ENCODE results near the gene ZSCAN26. TPM values are rescaled to one million over a fixed set of nuclear protein-coding genes. Genes with fewer than 3 reads are reported as not detected.
"Not testable (repeated sequence)": the region's sequence is repeated elsewhere in the genome, so short reads cannot be mapped to it uniquely, and the experiment has no call there.

ZSCAN26 gene
- polyA plus RNA-seq, 3 donors, result 4.5 to 7.2 (median 4.9) TPM

DNA sequence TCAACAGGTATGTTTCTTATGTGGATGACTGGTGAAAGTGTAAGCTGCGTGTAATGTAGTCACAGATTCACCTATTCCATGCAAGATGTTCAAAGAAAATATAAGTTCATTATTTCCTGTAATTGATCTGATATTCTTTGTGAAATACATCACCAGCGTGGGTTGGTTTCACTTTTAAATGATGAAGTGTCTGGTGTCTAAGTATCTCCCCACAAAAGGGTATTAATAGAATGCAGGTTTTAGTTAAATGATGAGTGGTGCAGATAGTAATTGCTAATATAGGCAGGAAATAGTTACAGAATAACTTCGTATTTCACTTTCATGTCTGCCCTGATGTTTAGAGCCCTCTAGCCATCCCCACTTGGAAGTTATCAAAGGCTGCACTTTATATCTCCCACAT lies 36.6 kb downstream of the ZSCAN26 start:
- WGBS, 3 donors, result 83 to 95% (median 88%) methylated on average over 3 of the region's 3 CpGs
- no peak overlapping the region for H3K27ac ChIP-seq (ENCODE audit: low read depth, low read length)

DNA sequence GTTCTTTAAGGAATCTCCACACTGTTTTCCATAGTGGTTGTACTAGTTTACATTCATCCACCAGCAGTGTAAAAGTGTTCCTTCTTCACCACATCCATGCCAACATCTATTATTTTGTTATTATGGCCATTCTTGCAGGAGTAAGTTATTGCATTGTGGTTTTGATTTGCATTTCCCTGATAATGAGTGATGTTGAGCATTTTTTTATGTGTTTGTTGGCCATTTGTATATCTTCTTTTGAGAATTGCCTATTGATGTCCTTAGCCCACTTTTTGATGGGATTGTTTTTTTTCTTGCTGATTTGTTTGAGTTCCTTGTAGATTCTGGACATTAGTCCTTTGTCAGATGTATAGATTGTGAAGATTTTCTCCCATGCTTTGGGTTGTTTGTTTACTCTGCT lies 39.4 kb downstream of the ZSCAN26 start:
- H3K27ac ChIP-seq (ENCODE audit: low read depth, low read length), result not testable (repeated sequence)

DNA sequence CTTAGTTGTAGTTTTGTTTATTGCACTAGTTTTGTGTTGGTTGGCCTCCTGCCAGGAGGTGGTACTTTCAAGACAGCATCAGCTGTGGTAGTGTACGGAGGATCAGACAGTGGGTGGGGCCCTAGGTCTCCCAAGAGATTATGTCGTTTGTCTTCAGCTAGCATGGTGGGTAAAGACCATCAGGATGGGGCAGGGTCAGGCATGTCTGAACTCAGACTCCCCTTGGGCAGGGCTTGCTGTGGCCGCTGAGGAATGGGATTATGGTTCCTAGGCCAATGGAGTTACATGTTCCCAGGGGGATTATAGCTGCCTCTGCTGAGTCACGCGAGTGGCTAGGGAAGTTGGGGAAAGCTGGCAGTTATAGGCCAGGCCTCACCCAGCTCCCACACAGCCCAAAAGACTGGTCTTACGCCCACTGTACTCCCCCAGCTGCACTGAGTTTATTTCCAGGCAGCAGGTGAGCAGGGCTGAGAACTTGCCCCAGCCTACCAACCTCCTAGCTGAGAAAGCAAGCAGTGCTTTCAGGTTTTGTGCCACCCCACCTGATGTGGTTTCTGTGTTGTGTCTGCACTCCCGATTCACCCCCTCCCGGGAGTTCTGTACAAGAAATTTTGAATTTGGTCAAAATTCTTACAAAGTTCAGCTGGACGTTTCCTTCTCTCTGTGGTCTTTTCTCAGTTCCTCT lies 44.3 kb downstream of the ZSCAN26 start:
- WGBS, 3 donors, result 85 to 89% (median 88%) methylated on average over 9 of the region's 9 CpGs
- no peak overlapping the region for H3K27ac ChIP-seq (ENCODE audit: low read depth, low read length)

DNA sequence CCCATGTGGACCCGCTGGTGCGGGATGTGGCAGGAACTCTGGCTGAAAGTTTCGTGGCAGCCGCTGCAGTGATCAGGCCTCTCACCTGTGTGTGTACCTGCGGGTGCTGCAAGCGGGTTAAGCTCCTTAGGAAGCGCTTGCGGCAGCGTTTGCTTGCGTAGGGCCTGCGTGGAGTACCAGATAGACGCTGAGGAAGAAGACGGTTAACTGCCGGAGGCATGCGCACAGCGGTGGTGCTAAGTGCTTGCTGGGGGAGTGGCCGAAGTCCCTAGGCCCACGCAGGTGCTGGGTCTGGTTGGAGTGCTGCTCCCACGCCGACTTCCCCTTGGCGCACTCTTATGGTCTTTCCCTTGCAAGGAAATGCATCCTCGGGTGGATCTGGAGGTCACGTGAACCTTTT lies 46.0 kb downstream of the ZSCAN26 start:
- H3K27ac ChIP-seq (ENCODE audit: low read depth, low read length), result no peak overlapping the region
- WGBS, 3 donors, result 87 to 94% (median 89%) methylated on average over 23 of the region's 23 CpGs

DNA sequence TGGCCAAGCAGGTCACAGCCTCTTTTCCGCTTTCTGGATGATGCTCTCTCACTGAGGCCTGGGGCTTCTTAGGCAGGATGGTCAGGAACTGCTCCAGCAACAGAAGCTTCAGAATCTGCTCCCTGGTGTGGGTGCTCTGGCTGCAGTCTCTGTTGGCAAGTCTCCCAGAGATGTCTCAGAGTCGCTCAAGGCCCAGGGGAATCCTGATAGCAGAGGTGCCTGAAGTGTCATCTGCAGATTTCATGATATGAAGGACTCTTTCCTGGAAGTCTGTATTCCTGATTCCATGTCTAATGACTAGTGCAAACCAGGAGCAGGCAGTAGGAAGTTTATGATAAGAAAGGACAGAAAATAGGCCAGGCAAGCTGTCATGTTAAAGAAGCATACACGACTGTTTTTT lies 48.7 kb downstream of the ZSCAN26 start:
- H3K27ac ChIP-seq (ENCODE audit: low read depth, low read length), result no peak overlapping the region
- WGBS, 3 donors, result 74 to 79% (median 78%) methylated on average over 3 of the region's 3 CpGs

DNA sequence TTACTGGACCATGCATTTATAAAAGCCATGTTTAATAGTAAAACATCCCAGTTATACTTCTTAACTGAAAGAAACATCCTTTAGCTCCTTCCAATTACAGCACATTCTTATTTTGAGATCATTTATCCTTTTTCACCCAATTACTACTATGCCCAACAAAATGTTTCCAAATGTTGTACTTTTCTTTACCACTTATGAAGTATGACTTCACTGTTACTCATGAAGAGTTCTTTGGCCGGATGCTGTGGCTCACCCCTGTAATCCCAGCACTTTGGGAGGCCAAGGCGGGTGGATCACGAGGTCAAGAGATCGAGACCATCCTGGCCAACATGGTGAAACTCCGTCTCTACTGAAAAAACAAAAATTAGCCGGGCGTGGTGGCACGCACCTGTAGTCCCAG lies 50.9 kb downstream of the ZSCAN26 start:
- not testable (repeated sequence) for H3K27ac ChIP-seq (ENCODE audit: low read depth, low read length)
- 93 to 96% (median 95%) methylated on average over 8 of the region's 8 CpGs for WGBS, 3 donors

DNA sequence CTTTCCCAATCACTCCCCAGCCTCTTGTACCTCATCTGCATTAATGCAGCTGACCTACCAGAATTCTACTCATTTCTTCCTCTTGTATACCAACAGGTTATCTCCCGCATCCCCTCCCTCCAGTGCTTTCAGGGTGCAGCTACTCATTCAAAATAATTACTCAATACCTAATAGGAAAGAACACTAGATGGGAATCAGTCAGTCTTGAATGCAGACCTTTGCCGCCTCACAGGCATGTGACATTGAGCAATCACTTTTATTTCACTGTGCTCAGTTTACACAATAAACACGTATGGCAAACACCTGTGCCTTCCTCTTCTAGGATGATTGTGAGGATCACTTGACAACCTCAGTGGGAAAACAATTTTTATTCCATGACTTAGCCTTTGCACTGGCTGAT lies 55.7 kb downstream of the ZSCAN26 start:
- no peak overlapping the region for H3K27ac ChIP-seq (ENCODE audit: low read depth, low read length)
- WGBS, 3 donors, result 80 to 91% (median 81%) methylated on average over 3 of the region's 3 CpGs

DNA sequence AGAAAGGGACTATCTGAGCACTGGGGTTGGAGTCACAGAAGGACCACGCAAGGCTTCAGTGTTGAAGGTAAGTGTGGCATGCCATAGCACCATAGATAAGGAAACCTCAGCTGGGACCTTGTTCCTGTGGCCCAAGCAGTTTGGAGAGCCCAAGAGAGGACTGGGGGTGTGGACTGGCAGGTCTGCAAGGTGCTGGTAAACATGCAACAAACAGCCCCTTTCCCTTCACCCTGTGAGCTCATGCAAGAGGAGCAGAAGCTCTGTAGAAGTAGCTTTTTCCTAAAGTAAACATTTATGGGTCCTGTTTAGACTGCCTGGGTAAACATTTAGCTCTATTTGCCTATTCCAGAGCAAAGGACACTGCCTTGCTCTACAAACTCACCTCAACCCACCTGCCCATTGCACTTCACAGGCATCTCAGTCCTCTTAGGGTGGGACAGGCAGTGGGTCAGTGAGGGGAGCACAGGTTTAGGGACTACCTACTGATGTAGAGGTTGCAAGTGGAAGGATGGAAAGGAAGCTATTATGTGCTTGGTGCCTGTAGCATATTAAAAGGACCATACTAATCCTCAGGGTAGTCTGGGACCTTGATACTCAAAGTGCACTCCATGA lies 57.0 kb downstream of the ZSCAN26 start:
- H3K27ac ChIP-seq (ENCODE audit: low read depth, low read length), result no peak overlapping the region
- 96 to 100% (median 100%) methylated on average over 1 of the region's 1 CpG for WGBS, 3 donors

DNA sequence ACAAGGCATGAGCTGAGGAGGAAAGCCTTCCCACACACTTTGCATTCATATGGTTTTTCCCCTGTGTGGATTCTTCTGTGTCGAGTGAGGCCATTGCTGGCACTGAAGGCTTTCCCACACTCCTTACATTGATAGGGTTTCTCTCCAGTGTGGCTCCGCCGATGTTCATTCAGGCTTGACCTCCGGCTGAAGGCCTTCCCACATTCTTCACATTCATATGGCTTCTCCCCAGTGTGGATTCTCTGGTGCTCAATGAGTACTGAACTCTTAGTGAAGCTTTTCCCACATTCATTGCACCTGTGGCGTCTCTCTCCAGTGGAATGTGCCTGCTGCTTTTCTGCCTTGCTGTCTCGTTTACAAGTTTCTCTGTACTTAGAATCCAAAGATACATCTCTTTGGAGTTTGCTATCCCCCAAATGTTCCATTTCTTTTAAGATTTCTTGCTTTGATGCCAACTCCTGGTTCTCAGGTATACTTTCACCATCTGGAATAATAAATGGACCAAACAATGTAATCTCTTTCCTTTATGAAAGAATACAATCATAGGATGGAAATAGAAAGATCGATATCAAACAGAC lies 59.5 kb downstream of the ZSCAN26 start:
- 93 to 98% (median 95%) methylated on average over 7 of the region's 7 CpGs for WGBS, 3 donors
- no peak overlapping the region for H3K27ac ChIP-seq (ENCODE audit: low read depth, low read length)

Other genes starting within 250 kb of the ZSCAN26 start
- 1 to 10 TPM in 2 of 3 donors, under 1 TPM in 1; 0.31 to 2.3 (median 1.0) TPM for gene ZNF165, start 186.6 kb upstream of the ZSCAN26 start, polyA plus RNA-seq
- gene ZSCAN16, start 142.5 kb upstream of the ZSCAN26 start, polyA plus RNA-seq, result 1 to 10 TPM; 2.6 to 3.7 (median 2.7) TPM
- gene ZKSCAN8, start 125.3 kb upstream of the ZSCAN26 start, polyA plus RNA-seq, result 1 to 10 TPM; 3.5 to 6.1 (median 3.7) TPM
- 1 to 10 TPM; 4.7 to 5.4 (median 4.7) TPM for gene ZSCAN9, start 41.9 kb upstream of the ZSCAN26 start, polyA plus RNA-seq
- 1 to 10 TPM; 1.0 to 1.7 (median 1.6) TPM for gene ZKSCAN4, start 14.9 kb upstream of the ZSCAN26 start, polyA plus RNA-seq
- 1 to 10 TPM; 1.2 to 3.0 (median 2.4) TPM for gene NKAPL, start 7.8 kb upstream of the ZSCAN26 start, polyA plus RNA-seq
- 1 to 10 TPM in 2 of 3 donors, under 1 TPM in 1; 0.98 to 2.8 (median 2.0) TPM for gene PGBD1, start 14.4 kb downstream of the ZSCAN26 start, polyA plus RNA-seq
- gene ZSCAN31, start 69.0 kb downstream of the ZSCAN26 start, polyA plus RNA-seq, result 1 to 10 TPM; 3.0 to 9.1 (median 3.8) TPM
- 1 to 10 TPM in 1 of 3 donors, under 1 TPM in 2; 0.85 to 2.0 (median 0.88) TPM for gene ZKSCAN3, start 82.8 kb downstream of the ZSCAN26 start, polyA plus RNA-seq
- 1 to 10 TPM; 1.0 to 1.7 (median 1.3) TPM for gene ZSCAN12, start 132.6 kb downstream of the ZSCAN26 start, polyA plus RNA-seq
- gene ZSCAN23, start 176.3 kb downstream of the ZSCAN26 start, polyA plus RNA-seq, result under 1 TPM in 2 of 3 donors, not detected in 1; 0.18 to 0.75 TPM
- gene GPX6, start 248.7 kb downstream of the ZSCAN26 start, polyA plus RNA-seq, result not detected